ENCODE results near the gene STUM.

DNA sequence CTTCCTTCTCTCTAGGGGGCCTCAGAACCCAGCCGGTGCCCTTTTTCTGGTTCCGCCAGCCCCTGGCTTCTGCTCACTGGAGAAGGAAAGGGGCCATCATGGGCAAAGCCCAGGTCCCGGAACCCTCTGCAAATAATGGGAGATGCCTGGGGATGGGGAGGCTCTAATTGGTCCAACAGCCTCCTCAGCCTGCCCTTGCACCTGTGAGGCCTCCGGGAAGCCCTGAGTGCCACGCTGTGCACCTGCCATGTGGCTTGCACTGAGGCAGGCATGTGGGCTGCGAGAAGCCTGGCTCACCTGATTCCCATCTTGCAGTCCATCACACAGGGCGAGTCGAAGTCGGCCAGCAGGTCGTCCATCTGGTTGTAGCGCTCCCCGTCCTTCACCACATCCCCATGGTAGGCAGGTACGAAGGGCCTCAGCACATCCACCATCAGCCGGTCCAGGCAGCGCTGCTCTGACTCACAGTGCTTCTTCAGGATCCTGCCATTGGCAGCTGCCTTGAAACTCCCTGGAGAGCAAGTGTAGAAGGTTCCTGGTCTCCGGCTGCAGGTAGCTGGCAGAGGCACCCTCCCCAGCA lies 98.4 kb downstream of the STUM start:
- TF ChIP-seq SUZ12 (IDR thresholded peaks at IDR 0.05; ENCODE audit: extremely low read depth, insufficient read depth, insufficient read length) (no peak), YY1 (IDR thresholded peaks at IDR 0.05; ENCODE audit: insufficient read depth, insufficient read length) (no peak)

Measured in NT2/D1 (cell line).